ENCODE results near the gene CASD1. TPM values are rescaled to one million over a fixed set of nuclear protein-coding genes. Genes with fewer than 3 reads are reported as not detected.
A peak's percentile ranks its signal among the peaks of the same experiment; 100 is the strongest.

The CASD1 gene
- total and polyA plus RNA-seq, 9 donors: 42.8 to 63.7 (median 47.4) TPM

GRCh38 chr7:94577357-94577756 is 67.7 kb downstream of the CASD1 start:
- peaks cover 23% of the 10 kb centered on the region for H3K9me3 ChIP-seq (replicated peaks; ENCODE audit: control insufficient read depth, low read depth, low read length)
- H3K4me3 ChIP-seq (ENCODE audit: low read length): no peak overlapping the region
- H3K27ac ChIP-seq (ENCODE audit: low read length): no peak overlapping the region
- no CpG with 5 or more reads among the region's 1 CpG for WGBS (ENCODE audit: insufficient coverage)
- peaks cover 7% of the 10 kb centered on the region for H3K36me3 ChIP-seq (ENCODE audit: control insufficient read depth, insufficient read depth, low read length)
- H3K4me1 ChIP-seq (ENCODE audit: control insufficient read depth, insufficient read depth, low read length): no peaks in the 10 kb centered on the region
- no peaks in the 10 kb centered on the region for H3K27me3 ChIP-seq (ENCODE audit: control insufficient read depth, insufficient read depth, low read length)
- DNase-seq: no peak

GRCh38 chr7:94578614-94579013 is 69.0 kb downstream of the CASD1 start:
- Histone ChIP-seq H3K9me3 (replicated peaks; ENCODE audit: control insufficient read depth, low read depth, low read length) (peaks cover 16% of the 10 kb centered on the region), H3K36me3 (ENCODE audit: control insufficient read depth, insufficient read depth, low read length) (peaks cover 9% of the 10 kb centered on the region), H3K4me1 (ENCODE audit: control insufficient read depth, insufficient read depth, low read length) (no peaks in the 10 kb centered on the region), H3K4me3 (ENCODE audit: low read length) (no peak overlapping the region), H3K27me3 (ENCODE audit: control insufficient read depth, insufficient read depth, low read length) (no peaks in the 10 kb centered on the region), H3K27ac (ENCODE audit: low read length) (no peak overlapping the region)
- DNase-seq: peak; percentile 29

- DNase-seq: no peak
- no peak overlapping the region for H3K27ac ChIP-seq (ENCODE audit: low read length)
- no peaks in the 10 kb centered on the region for H3K27me3 ChIP-seq (ENCODE audit: control insufficient read depth, insufficient read depth, low read length)
- H3K9me3 ChIP-seq (replicated peaks; ENCODE audit: control insufficient read depth, low read depth, low read length): peaks cover 16% of the 10 kb centered on the region
- H3K4me1 ChIP-seq (ENCODE audit: control insufficient read depth, insufficient read depth, low read length): no peaks in the 10 kb centered on the region
- peaks cover 9% of the 10 kb centered on the region for H3K36me3 ChIP-seq (ENCODE audit: control insufficient read depth, insufficient read depth, low read length)
- 100% methylated on average over 1 of the region's 2 CpGs for WGBS (ENCODE audit: insufficient coverage)
- no peak overlapping the region for H3K4me3 ChIP-seq (ENCODE audit: low read length)
These were observed 69.9 kb downstream of the CASD1 start for GRCh38 chr7:94579470-94579869.

- WGBS (ENCODE audit: insufficient coverage): no CpG with 5 or more reads among the region's 1 CpG
- no peaks in the 10 kb centered on the region for H3K27me3 ChIP-seq (ENCODE audit: control insufficient read depth, insufficient read depth, low read length)
- H3K9me3 ChIP-seq (replicated peaks; ENCODE audit: control insufficient read depth, low read depth, low read length): peaks cover 10% of the 10 kb centered on the region
- no peak overlapping the region for H3K27ac ChIP-seq (ENCODE audit: low read length)
- H3K4me1 ChIP-seq (ENCODE audit: control insufficient read depth, insufficient read depth, low read length): no peaks in the 10 kb centered on the region
- no peak overlapping the region for H3K4me3 ChIP-seq (ENCODE audit: low read length)
- peaks cover 9% of the 10 kb centered on the region for H3K36me3 ChIP-seq (ENCODE audit: control insufficient read depth, insufficient read depth, low read length)
- no peak for DNase-seq
These were observed 71.0 kb downstream of the CASD1 start for GRCh38 chr7:94580601-94581000.

GRCh38 chr7:94584113-94584512 is 74.5 kb downstream of the CASD1 start:
- H3K27me3 ChIP-seq (ENCODE audit: control insufficient read depth, insufficient read depth, low read length): no peaks in the 10 kb centered on the region
- no peaks in the 10 kb centered on the region for H3K4me1 ChIP-seq (ENCODE audit: control insufficient read depth, insufficient read depth, low read length)
- H3K9me3 ChIP-seq (replicated peaks; ENCODE audit: control insufficient read depth, low read depth, low read length): no peaks in the 10 kb centered on the region
- WGBS (ENCODE audit: insufficient coverage): no CpG with 5 or more reads among the region's 1 CpG
- peak; percentile 30 for DNase-seq
- H3K36me3 ChIP-seq (ENCODE audit: control insufficient read depth, insufficient read depth, low read length): peaks cover 8% of the 10 kb centered on the region
- H3K27ac ChIP-seq (ENCODE audit: low read length): no peak overlapping the region
- H3K4me3 ChIP-seq (ENCODE audit: low read length): no peak overlapping the region

GRCh38 chr7:94588075-94588474 is 78.5 kb downstream of the CASD1 start:
- H3K9me3 ChIP-seq (replicated peaks; ENCODE audit: control insufficient read depth, low read depth, low read length): no peaks in the 10 kb centered on the region
- H3K27ac ChIP-seq (ENCODE audit: low read length): no peak overlapping the region
- no peaks in the 10 kb centered on the region for H3K27me3 ChIP-seq (ENCODE audit: control insufficient read depth, insufficient read depth, low read length)
- DNase-seq: no peak
- H3K4me3 ChIP-seq (ENCODE audit: low read length): no peak overlapping the region
- H3K4me1 ChIP-seq (ENCODE audit: control insufficient read depth, insufficient read depth, low read length): no peaks in the 10 kb centered on the region
- no CpG with 5 or more reads among the region's 2 CpGs for WGBS (ENCODE audit: insufficient coverage)
- peaks cover 22% of the 10 kb centered on the region for H3K36me3 ChIP-seq (ENCODE audit: control insufficient read depth, insufficient read depth, low read length)

GRCh38 chr7:94590526-94591162 is 81.0 kb downstream of the CASD1 start:
- Histone ChIP-seq H3K27me3 (ENCODE audit: control insufficient read depth, insufficient read depth, low read length) (no peaks in the 10 kb centered on the region), H3K4me3 (ENCODE audit: low read length) (no peak overlapping the region), H3K9me3 (replicated peaks; ENCODE audit: control insufficient read depth, low read depth, low read length) (no peaks in the 10 kb centered on the region), H3K27ac (ENCODE audit: low read length) (no peak overlapping the region), H3K36me3 (ENCODE audit: control insufficient read depth, insufficient read depth, low read length) (peaks cover 24% of the 10 kb centered on the region), H3K4me1 (ENCODE audit: control insufficient read depth, insufficient read depth, low read length) (no peaks in the 10 kb centered on the region)
- no CpG with 5 or more reads among the region's 4 CpGs for WGBS (ENCODE audit: insufficient coverage)
- DNase-seq: no peak

GRCh38 chr7:94591176-94591575 is 81.6 kb downstream of the CASD1 start:
- Histone ChIP-seq H3K36me3 (ENCODE audit: control insufficient read depth, insufficient read depth, low read length) (peaks cover 24% of the 10 kb centered on the region), H3K9me3 (replicated peaks; ENCODE audit: control insufficient read depth, low read depth, low read length) (no peaks in the 10 kb centered on the region), H3K4me1 (ENCODE audit: control insufficient read depth, insufficient read depth, low read length) (no peaks in the 10 kb centered on the region), H3K27ac (ENCODE audit: low read length) (no peak overlapping the region), H3K27me3 (ENCODE audit: control insufficient read depth, insufficient read depth, low read length) (no peaks in the 10 kb centered on the region), H3K4me3 (ENCODE audit: low read length) (no peak overlapping the region)
- no peak for DNase-seq
- no CpG with 5 or more reads among the region's 2 CpGs for whole genome bisulfite sequencing (ENCODE audit: insufficient coverage)

GRCh38 chr7:94594882-94595281 is 85.3 kb downstream of the CASD1 start:
- H3K27me3 ChIP-seq (ENCODE audit: control insufficient read depth, insufficient read depth, low read length): no peaks in the 10 kb centered on the region
- peaks cover 25% of the 10 kb centered on the region for H3K36me3 ChIP-seq (ENCODE audit: control insufficient read depth, insufficient read depth, low read length)
- H3K4me3 ChIP-seq (ENCODE audit: low read length): no peak overlapping the region
- no peak for DNase-seq
- no CpG with 5 or more reads among the region's 1 CpG for WGBS (ENCODE audit: insufficient coverage)
- no peaks in the 10 kb centered on the region for H3K4me1 ChIP-seq (ENCODE audit: control insufficient read depth, insufficient read depth, low read length)
- H3K27ac ChIP-seq (ENCODE audit: low read length): no peak overlapping the region
- no peaks in the 10 kb centered on the region for H3K9me3 ChIP-seq (replicated peaks; ENCODE audit: control insufficient read depth, low read depth, low read length)

- no peak overlapping the region for H3K27ac ChIP-seq (ENCODE audit: low read length)
- no CpG with 5 or more reads among the region's 4 CpGs for WGBS (ENCODE audit: insufficient coverage)
- DNase-seq: no peak
- peaks cover 25% of the 10 kb centered on the region for H3K36me3 ChIP-seq (ENCODE audit: control insufficient read depth, insufficient read depth, low read length)
- H3K27me3 ChIP-seq (ENCODE audit: control insufficient read depth, insufficient read depth, low read length): no peaks in the 10 kb centered on the region
- H3K9me3 ChIP-seq (replicated peaks; ENCODE audit: control insufficient read depth, low read depth, low read length): no peaks in the 10 kb centered on the region
- no peaks in the 10 kb centered on the region for H3K4me1 ChIP-seq (ENCODE audit: control insufficient read depth, insufficient read depth, low read length)
- no peak overlapping the region for H3K4me3 ChIP-seq (ENCODE audit: low read length)
These were observed 86.1 kb downstream of the CASD1 start for GRCh38 chr7:94595717-94596116.

- Histone ChIP-seq H3K27me3 (ENCODE audit: control insufficient read depth, insufficient read depth, low read length) (no peaks in the 10 kb centered on the region), H3K9me3 (replicated peaks; ENCODE audit: control insufficient read depth, low read depth, low read length) (no peaks in the 10 kb centered on the region), H3K4me1 (ENCODE audit: control insufficient read depth, insufficient read depth, low read length) (peaks cover 2% of the 10 kb centered on the region), H3K4me3 (ENCODE audit: low read length) (no peak overlapping the region), H3K36me3 (ENCODE audit: control insufficient read depth, insufficient read depth, low read length) (peaks cover 13% of the 10 kb centered on the region), H3K27ac (ENCODE audit: low read length) (no peak overlapping the region)
- WGBS (ENCODE audit: insufficient coverage): no CpG with 5 or more reads among the region's 3 CpGs
- no peak for DNase-seq
These were observed 90.7 kb downstream of the CASD1 start for GRCh38 chr7:94600267-94600666.
